ENCODE results near the gene E2F3.

GRCh38 chr6:20509212-20509611 lies 107.5 kb downstream of the E2F3 start:
- TF ChIP-seq CTCF (IDR thresholded peaks at IDR 0.05) (no peak), POLR2A (IDR thresholded peaks at IDR 0.05) (no peak)
